GM21737 (cell line): ENCODE measurements around the gene LMAN2L.

Experiments used
- ATAC-seq: cut with Tn5 transposase; IDR thresholded peaks from one replicate; pipeline ENCODE4 v1.9.1; 2021; ENCODE audit warnings: mild to moderate bottlenecking, moderate library complexity; ENCODE audit not compliant: unreplicated experiment

LMAN2L gene, protein sequence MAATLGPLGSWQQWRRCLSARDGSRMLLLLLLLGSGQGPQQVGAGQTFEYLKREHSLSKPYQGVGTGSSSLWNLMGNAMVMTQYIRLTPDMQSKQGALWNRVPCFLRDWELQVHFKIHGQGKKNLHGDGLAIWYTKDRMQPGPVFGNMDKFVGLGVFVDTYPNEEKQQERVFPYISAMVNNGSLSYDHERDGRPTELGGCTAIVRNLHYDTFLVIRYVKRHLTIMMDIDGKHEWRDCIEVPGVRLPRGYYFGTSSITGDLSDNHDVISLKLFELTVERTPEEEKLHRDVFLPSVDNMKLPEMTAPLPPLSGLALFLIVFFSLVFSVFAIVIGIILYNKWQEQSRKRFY

DNA sequence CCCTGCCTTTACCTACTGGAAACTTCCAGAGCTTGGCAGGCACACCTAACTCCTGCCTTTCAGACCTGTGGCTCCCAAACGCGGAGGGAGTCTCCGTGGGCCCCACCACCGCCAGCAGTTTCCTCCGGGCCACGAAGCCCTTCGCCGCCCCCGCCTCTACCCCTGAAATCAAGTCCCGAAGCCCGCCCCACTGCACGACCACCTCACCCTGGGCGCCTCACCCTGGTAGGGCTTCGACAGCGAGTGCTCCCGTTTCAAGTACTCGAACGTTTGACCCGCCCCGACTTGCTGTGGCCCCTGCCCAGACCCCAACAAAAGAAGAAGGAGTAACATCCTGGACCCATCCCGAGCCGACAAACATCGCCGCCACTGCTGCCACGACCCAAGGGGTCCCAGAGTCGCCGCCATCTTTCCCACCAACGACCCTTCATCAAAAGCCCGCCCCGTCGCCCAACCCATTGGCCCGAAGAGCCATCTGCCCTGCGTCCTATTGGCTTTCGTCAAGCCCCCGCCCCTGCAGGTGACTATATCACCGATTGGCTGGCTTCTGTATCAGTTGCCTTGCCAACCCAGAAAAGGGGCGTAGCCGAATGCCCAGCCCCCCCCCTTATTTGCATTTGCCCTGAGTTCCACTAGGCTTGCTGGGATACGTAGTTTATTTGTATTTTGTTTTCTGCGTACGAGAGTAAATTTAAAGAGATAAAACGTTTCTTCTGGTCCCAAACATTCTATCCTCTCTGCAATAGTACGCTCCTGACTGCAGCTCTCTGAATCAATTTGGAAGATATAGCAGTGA, at the start of gene LMAN2L:
TSS of gene LMAN2L (minus strand) at position 432 of the 796 bp plus-strand sequence. CDS start at position 408, 24 bp downstream.
- ATAC-seq, result peak; percentile 97

DNA sequence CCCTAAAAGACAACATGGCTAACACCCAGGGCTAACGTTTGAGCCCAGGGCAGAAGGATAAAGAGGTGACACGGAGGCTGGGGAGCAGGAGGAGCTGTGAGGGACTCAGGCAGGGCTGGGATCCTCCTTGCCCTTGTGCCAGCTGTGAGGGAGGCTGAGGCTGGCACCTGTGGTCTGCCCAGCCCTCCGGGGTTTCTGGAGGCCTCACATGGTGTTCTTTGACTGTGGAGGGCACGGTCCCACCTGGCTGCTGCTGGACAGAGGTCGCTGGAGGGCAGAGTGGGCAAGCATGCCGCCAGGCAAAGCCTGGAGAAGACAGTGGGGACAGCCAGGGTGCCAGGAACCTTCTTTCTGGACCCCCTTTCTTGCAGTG, 49.4 kb upstream of the LMAN2L start:
- no peak for ATAC-seq

DNA sequence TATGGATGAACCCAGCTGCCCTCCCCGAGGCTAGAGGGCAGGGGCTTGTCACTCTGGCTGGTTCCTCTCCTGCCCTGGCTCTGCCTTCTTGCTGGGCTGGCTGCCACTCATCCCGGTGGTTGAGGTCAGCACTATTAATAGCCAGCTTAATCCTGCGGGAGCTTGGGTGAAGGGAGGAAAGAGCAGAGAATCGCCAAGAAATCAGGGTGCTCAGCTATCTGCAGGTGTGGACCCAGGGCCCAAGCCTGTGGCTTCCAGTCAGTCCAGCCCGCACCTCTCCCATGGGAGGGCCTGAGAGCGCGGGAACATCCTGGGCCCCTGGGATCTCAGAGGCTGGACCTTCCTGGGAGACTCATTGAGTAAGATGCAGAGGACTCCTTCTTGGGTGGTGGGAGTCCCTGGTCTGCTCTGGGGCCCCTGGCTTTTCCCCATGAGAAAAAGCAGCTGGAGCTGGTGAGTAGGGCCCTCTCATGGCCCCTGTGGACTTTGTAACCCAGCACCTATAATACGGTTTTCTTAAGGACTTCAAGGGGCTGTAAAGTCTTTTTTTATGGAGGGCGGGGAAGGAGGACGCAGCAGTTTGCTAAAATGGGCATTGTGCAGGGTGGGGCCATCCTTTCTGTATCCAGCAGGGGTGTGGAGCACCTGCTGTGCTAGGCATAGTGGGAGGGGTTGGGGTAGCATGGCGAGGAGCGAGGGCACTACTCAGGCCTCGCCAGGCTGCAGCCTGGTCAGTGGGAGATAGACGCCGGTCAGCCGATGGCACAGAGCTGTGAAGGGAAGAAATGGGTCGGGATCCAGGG, 48.8 kb upstream of the LMAN2L start:
- no peak for ATAC-seq

DNA sequence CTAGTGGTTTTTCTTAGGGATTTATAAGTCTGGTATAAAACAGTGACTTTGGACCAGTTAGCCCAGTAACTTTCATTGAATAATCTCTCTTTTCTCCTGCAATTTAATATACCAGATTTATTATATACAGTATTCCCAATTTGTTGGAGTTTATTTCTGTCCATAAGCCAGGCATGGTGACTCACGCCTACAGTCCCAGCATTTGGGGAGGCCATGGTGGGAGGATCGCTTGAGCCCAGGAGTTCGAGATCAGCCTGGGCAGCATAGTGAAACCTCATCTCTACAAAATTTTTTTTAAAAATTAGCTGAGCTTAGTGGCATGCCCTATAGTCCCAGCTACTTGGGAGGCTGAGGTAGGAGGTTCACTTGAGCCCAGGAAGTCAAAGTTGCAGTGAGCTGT, 47.5 kb upstream of the LMAN2L start:
- ATAC-seq, result no peak

DNA sequence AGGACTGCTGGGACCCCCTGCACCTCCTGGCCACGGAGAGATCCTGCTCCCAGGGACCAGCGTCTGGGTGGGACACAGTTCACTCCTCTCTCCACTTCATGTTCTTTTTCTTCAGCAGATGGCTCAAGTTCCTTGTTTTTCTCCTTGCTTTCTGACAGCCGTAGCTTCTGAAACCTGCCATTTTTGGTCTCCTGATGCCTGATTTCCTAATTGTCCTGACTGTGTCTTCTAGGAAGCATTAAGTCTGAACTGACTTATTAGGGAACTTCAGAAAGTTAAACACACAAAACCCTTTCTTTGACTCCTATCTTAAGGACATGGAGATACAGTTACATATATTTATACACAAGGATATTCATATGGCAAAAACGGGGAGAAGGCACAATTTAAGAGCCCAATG, 43.5 kb upstream of the LMAN2L start:
- no peak for ATAC-seq

DNA sequence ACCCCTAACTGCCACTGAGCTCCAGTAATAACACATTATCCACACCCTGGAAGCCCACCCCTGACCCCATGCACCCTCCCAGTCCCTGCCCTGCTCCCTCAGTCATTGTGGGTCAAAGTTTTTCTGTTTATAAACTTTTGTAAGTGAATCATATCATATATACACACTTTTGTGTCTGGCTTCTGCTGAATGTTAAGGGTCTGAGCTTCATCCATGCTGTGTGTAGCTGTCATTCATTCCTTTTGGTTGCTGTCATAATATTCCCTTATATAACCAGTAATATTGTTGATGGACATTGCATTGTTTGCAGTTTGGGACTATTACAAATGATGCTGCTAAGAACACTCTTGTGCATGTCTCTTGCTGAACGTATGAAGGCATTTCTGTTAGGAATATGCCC, 35.3 kb upstream of the LMAN2L start:
- ATAC-seq, result no peak

DNA sequence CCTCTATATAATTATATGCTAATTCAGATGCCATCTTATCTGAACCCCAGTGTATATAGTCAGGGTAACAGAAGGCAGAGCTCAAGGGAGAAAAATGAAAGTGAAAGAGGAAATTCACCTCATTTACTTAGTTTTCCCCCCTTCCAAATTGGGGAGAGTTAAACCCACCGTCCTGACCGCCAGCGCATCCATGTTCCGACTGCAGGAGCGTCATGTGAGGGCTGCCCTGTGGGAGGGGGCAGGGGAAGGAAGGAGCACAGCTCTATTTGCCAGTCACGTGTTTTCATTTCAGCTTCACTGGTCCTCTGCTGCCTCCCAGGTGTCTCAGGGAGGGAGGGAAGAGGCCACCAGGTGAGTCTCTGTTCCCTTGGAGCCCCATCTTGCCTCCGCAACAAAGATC, 34.1 kb upstream of the LMAN2L start:
- no peak for ATAC-seq

DNA sequence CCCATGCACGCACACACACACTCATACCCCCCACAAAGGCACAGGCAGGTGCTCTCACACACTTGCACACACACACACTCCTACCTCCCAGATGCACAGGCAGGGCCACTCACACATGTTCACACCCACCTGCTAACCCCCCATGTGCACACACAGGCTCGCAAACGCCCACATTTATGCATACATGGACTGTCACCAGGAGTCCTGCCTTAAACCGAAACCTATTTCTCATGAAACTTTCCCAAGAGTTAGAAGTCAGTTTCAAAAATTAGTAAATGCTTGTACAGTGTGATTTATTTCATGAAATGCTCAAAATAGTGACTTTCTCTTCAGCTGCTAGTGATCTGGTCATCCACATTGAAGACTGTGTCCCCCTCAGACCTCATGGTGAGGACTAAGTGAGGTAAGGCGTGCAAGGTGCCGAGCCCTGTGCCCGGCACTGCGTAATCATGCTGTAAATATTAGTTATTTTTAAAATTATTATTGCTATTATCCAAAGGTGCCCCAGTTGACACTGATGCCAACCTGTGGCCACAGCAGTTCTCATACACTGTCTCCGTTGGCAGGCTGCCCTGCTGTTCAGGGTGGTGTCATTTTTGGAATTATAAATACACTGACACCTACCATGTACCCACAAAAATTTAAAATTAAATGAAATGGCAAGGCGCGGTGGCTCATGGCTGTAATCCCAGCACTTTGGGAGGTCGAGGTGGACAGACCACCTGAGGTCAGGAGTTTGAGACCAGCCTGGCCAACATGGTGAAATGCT, 33.2 kb upstream of the LMAN2L start:
- no peak for ATAC-seq

DNA sequence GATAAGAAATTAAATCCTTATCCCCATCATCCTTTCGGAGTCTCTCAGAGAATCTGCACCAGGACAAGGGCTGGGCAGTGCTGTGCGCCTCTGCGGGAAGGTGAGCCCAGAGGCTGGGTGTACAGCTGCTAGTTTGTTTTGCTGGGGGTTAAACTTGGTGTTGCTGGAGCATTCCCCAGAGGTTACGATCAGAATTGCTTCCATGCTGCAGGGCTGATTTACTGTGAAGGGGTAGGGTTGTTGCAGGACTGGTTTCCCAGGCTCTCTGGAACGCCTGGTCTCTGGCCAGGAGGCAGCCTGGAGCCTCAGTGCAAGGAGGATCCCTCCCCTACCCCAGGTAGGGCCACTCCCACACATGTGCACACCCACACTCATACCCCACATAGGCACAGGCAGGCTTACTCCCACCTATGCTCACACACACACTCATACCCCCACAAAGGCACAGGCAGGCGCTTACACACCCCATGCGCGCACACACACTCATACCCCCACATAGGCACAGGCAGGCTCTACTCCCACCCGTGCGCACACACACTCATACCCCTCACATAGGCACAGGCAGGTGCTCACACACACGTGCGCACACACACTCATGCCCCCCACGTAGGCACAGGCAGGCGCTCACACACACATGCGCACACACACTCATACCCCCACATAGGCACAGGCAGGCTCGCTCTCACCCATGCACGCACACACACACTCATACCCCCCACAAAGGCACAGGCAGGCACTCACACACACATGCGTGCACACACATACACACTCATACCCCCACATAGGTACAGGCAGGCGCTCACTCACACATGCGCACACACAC, 32.1 kb upstream of the LMAN2L start:
- no peak for ATAC-seq

DNA sequence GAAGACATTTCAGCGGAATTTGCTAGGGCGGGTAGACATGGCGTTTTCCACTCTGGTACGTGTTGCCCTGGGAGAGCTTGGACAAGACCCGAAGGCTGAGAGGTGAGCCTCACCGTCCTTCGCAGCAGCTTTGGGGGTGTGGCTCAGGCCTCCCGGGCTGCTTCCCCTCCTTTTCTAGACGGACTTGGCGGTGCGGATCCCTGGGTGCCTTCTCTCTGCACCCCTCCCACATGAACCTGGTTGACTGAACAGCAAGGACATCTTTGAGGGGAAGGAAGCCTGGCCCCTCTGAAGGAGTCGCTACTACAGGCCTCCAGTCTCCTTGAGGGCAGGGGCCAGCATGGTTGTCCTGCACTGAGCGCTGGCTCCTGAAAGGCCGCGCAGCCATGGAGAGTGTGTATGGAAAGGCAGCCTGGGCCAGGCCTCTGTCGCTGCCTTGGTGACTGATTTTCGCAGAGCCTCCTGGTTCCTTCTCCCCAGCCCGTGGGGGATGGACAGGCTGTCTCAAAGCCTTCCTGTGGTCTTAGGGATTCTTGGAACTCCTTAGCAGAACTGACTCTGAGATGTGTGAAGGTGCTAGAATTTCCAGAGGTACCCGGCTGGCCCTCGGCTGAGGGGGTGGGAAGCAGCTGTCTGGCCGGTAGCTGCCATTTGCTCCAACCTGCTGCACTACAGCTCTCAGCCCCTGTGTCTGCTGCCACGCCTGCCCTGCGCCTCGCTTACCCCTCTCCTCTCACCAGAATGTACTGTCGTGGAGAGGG, 30.8 kb upstream of the LMAN2L start:
- ATAC-seq, result no peak

DNA sequence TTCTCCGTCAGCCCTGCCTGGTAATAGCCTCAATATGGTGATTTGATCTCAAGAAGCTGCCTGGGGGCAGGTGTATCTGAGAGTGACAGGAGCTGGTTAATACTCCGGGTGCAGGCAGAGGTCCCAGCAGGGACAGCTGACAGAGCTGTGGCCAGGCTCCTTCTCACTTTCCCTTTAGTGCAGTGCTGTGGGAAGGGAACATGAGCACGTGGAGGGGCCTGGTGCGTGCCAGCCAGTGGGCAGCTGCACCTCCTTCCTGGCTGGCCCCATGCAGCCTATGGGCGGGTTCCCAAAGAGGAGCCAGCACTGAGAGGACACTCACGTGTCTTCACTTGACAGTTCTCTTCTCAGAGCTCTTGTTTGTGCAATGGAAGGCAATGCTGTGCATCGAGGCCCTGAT, 29.9 kb upstream of the LMAN2L start:
- ATAC-seq, result no peak

DNA sequence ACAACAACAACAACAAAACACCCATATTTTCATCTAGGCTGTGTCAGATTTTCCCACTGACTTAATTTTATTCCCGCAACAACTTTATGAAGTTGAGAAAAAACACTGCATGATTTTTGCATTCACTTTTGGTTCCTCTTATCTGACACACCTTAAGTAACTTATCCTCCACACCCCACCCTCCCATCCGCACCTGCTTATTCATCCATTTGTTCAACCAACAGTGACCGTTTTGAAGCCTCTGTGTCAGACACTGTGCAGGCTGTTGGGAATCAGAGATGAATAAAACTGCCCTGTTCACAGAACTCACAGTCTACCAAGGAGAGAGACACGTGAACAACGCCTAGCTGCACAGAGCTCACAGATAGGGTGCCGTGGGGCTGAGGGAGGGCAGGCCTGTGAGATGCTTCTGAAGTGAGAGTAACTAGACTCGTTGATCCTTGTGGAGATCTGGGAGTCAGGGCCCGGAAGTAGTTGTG, 28.3 kb upstream of the LMAN2L start:
- peak; percentile 40 for ATAC-seq

DNA sequence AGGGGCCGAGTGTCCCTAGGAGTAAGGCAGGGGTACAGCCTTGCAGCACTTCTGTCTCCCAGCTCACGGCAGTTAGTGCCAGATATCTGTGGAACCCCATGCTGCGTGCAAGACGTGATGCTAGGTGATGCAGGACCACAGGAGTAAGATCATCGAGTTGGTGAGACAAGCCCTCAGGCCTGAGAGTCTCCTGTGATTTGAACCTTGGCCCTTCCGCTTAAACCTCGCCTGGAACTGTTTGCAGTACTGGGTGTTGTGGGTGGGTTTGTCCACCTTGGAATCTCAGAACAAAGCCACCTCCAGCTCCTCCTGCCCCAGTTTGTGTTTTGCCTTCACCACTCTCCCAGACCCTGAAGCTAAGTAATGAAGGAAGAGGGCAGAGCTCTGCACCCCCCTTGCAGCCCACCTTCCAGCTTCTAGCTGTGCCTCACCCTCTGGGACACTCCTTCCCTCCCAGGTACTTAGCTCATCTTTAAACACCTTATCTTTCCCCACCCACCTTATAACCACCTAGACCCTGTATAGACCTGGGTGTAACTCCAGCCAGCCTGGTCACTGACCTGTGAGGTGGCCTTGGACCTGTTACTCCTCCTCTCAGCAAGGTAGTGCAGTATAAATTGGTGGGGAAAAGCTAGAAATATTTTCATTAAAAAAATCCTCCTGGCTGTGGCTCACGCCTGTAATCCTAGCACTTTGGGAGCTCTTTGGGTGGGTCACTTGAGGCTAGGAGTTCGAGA, 27.4 kb upstream of the LMAN2L start:
- ATAC-seq, result no peak

DNA sequence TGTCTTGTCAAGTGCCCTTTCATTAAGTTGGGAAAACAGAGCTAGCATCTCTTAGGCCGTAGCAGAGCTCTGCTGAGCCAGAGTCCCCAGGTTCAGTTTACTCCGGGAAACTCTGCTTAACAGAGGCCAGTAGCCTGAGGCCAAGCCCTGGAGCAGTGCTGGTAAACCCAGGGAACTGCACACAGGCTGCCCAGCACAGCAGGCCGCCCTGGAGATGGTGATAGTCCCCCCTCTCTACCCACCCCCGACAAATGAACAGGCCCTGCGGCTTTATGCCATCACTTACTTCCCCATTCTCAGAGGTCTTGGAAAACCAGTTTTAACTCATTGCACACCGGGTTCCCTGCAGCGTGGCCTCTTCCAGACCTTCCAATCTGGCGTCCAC, 24.4 kb upstream of the LMAN2L start:
- ATAC-seq, result no peak

DNA sequence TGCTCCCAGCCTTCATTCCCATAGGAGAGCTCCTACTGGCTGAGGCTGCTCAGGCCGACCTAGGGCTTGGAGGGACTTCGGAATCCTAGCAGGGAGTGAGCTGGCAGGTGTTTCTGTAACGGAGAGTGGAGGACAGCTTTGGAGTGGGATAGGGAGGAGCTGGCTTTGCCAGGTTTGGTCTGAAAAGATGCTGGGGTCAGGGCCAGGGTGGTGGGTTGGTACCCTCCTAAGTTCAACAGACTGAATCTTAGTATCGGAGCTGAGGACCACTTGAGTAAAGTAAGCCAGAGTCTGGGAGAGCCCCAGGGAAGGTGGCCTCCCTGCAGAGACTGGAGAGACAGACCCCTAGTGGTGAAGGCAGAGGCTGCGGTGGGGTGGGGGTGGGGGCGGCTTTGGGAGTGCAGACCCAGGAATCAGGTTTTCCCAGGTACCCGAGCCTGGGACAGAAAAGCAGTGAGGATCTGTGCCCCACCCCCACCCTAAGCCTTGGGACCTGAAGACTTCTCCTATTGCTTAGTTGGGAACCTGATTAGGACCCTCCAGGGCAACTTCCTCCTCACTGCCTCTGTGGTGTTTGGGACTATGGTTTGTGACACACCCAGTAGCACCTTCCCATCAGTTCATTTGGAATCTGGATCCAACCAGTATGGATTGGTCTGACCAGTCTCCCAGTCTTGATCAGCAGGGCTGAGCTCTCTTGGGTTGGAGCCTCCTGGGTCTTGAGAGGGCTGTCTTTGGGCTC, 23.8 kb upstream of the LMAN2L start:
- ATAC-seq, result no peak

DNA sequence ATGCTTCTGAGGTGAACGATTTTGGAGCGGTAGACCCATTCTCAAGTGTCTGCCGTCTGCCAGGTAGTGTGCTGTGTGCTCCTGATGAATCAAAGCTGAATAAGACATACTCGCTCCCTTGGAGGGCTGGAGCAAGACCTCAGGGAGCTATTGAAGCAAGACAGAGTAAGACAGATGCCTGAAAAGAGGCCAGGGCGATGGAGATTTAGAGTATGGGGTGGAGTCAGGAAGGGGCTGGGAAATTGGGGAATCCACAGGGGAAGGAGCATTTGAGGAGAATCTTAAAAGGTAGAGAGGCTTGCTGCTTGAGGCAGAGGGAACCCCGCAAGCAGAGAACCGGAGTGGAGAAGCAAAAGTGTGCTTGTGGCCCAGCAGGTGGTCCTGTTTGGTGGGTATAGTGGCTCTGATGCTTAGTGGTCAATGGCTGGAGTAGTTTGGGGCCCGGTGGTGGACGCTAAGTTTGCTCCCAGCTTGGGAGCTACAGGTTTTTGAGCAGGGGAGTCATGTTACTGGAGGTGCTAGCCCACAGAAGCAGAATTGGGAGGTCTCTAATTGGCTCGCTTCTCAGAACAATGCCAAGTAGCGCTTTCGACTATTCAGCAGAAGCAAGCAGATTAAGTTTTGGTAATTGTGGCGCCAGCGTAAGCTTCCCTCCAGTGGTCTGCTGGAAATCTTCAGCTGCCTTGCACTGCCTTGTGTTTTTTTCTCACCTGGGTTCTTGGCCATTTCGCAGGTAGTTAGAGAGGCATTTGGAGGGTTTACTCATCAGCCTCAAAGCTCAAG, 22.9 kb upstream of the LMAN2L start:
- no peak for ATAC-seq
